Adrenal gland (tissue), 12 donors: ENCODE data around the gene UBE3A. TPM values are rescaled to one million over a fixed set of nuclear protein-coding genes. Genes with fewer than 3 reads are reported as not detected.

Source experiments
- DNase-seq, 7 donors: peaks; one replicate each; pipeline ENCODE4 v3.0.0-alpha.2; 2019 to 2020
- H3K27ac ChIP-seq, 5 donors: fragments of 200-600 bp; sonication (generic) in 4 of 5; 1 replicate in 3 of 5; 2 replicates in 2 of 5; pipeline versions ENCODE4 v1.5.1 to v1.8.0; 2016 to 2020; ENCODE audit warnings: mild to moderate bottlenecking in 1 of 5
- H3K27me3 ChIP-seq: fragments of 200-600 bp; 2 replicates; pipeline ENCODE4 v1.8.0; 2021
- H3K36me3 ChIP-seq, 2 donors: fragments of 200-600 bp; replicated peaks in 1 of 2; 1 replicate in 1 of 2; 2 replicates in 1 of 2; pipeline versions ENCODE4 v1.5.1 to v1.8.0; 2018 to 2022
- H3K4me1 ChIP-seq, 2 donors: fragments of 200-600 bp; replicated peaks in 1 of 2; 1 replicate in 1 of 2; 2 replicates in 1 of 2; pipeline versions ENCODE4 v1.5.1 to v1.8.0; 2018 to 2021
- H3K4me3 ChIP-seq, 4 donors: fragments of 200-600 bp; sonication (generic) in 3 of 4; one replicate each; pipeline ENCODE4 v1.5.1; 2016 to 2018
- H3K9me3 ChIP-seq, 3 donors: fragments of 200-600 bp; sonication (generic) in 1 of 3; replicated peaks in 1 of 3; 1 replicate in 2 of 3; 2 replicates in 1 of 3; pipeline versions ENCODE4 v1.5.1 to v1.8.0; 2016 to 2021
- POLR2A ChIP-seq, 2 donors: fragments of 450-650 bp; IDR thresholded peaks; one replicate each; pipeline ENCODE4 v1.6.1; 2017; ENCODE audit warnings: antibody characterized with exemption in 2 of 2, mild to moderate bottlenecking in 2 of 2, moderate library complexity in 1 of 2
- WGBS, 4 donors: extraction: QIAGEN DNeasy Blood & Tissue Kit in 2 of 4; methylation state at CpG; one replicate each; pipeline versions ENCODE4 v1.1.5 to v1.1.7; 2013 to 2017; 5-methylcytosine and 5-hydroxymethylcytosine counted together
- intact Hi-C, 2 donors: fragments of 100-400 bp; cut with DNase I; formaldehyde crosslinking; loops; one replicate each; pipeline versions ENCODE4 v1.14.1 to v1.15.0; 2022 to 2023
- polyA plus RNA-seq, 3 donors: library from polyadenylated mRNA; stranded (reverse); fragments of 200-250 nt in 2 of 3; fragments of 350-450 nt in 1 of 3; fragmentation: Illumina TruSeq in 1 of 3; extraction: RNeasy Lipid Tissue Mini Kit (QIAGEN cat#74804) in 1 of 3; gene quantifications; one replicate each; pipeline ENCODE4 v1.2.3, GENCODE V29; 2013 to 2014
- total RNA-seq, 9 donors: library from RNA; depleted of rRNA in 4 of 9; stranded (reverse); fragments of >200 nt in 4 of 9; fragments of 120-200 nt in 1 of 9; fragmentation: NEBNext Ultra II Directional in 1 of 9; extraction: Animal tissue kit (Norgen Biotek cat#: 25700) in 1 of 9; gene quantifications; one replicate each; pipeline versions ENCODE4 v1.1.0 to v1.2.4, GENCODE V29; 2013 to 2023
- TF ChIP-seq, protein P1 (sequence below), 6 experiments: fragments of 450-650 bp in 4 of 6; fragments of 200-600 bp in 2 of 6; sonication (generic) in 1 of 6; IDR thresholded peaks; 1 replicate in 5 of 6; 2 replicates in 1 of 6; pipeline versions ENCODE4 v1.5.1 to v1.8.0; 2016 to 2021; ENCODE audit warnings: antibody characterized with exemption in 6 of 6, mild to moderate bottlenecking in 2 of 6, moderate library complexity in 1 of 6
- donor health status: healthy with polysubstance abuse.
- donor health status: Bipolar disorder and iron deficiency.
- donor health status: DM: yes; HTN: yes; CAD: no.
- donor health status: DM: no; HTN: no; CAD: no.
- donor health status: DM: no; HTN: no; CAD: no.
- donor health status: DM: yes; HTN: yes; CAD: no.

UBE3A gene
- total and polyA plus RNA-seq, 12 donors: 19.6 to 114 (median 77.5) TPM

DNA sequence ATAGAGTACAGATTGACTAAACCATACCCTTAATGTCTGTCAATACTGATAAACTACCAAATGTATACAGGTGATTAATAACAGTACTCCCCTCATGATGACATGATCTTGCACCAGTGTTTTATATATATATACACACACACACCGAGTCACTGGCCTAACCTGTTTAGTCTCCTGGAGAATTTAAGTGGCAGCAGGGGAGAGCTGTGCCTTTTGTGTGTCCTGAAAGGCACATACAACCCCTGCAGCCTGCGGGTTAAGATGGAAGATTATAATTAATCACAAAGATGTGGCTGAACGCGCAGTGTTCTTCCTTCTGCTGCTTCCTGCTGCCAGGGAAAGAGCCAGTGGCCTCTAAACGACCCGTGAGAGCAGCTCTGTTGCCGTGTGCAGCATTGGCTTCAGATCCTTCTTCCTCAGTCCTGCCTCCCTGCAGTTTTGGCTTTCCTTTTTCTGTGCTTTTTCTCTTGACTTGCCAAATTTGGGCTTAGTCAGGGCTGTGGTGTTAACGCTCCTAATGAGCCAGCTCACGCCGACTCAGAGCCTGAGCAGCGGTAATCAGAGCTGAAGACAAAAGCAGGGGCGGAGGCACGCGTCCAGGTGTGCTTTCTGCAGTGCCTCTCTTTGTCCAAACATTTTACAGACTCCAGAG lies 42.5 kb upstream of the UBE3A start:
- H3K4me1 ChIP-seq: no peaks in the 10 kb centered on the region
- no peak overlapping the region for H3K4me3 ChIP-seq
- intact Hi-C loops: no loop called here
- peak in 1 of 7 donors; percentile 55 for DNase-seq
- H3K27me3 ChIP-seq: no peaks in the 10 kb centered on the region
- no peak for TF ChIP-seq POLR2A (IDR thresholded peaks at IDR 0.05)
- TF ChIP-seq, protein P1, sequence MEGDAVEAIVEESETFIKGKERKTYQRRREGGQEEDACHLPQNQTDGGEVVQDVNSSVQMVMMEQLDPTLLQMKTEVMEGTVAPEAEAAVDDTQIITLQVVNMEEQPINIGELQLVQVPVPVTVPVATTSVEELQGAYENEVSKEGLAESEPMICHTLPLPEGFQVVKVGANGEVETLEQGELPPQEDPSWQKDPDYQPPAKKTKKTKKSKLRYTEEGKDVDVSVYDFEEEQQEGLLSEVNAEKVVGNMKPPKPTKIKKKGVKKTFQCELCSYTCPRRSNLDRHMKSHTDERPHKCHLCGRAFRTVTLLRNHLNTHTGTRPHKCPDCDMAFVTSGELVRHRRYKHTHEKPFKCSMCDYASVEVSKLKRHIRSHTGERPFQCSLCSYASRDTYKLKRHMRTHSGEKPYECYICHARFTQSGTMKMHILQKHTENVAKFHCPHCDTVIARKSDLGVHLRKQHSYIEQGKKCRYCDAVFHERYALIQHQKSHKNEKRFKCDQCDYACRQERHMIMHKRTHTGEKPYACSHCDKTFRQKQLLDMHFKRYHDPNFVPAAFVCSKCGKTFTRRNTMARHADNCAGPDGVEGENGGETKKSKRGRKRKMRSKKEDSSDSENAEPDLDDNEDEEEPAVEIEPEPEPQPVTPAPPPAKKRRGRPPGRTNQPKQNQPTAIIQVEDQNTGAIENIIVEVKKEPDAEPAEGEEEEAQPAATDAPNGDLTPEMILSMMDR (IDR thresholded peaks at IDR 0.05): no peak
- no peak overlapping the region for H3K27ac ChIP-seq
- no peaks in the 10 kb centered on the region for H3K36me3 ChIP-seq
- H3K9me3 ChIP-seq: no peaks in the 10 kb centered on the region
- 33 to 50% (median 44%) methylated on average over 14 of the region's 14 CpGs for WGBS, 4 donors

DNA sequence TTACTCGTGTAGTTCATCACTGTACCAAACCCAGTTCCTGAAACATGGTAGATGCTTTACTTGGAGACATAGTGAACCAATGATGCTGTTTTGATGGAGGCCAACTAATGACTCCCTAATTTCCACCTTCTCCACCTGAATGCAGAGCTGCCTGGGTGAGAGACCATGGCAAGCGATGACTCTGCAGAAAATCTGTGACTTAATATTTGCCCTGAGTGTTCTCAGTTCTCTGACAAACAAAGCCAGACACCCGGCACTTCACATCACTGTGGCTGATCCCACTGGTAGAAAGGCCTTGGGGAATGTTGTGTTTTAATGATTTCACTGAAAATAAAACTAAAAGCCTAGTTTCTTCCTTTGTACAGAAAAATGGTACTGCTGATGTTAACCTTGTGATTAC lies 39.5 kb upstream of the UBE3A start:
- TF ChIP-seq POLR2A (IDR thresholded peaks at IDR 0.05): no peak
- TF ChIP-seq, protein P1 (IDR thresholded peaks at IDR 0.05): no peak
- H3K4me1 ChIP-seq: no peaks in the 10 kb centered on the region
- no peaks in the 10 kb centered on the region for H3K9me3 ChIP-seq
- no peak overlapping the region for H3K27ac ChIP-seq
- no peaks in the 10 kb centered on the region for H3K36me3 ChIP-seq
- H3K27me3 ChIP-seq: no peaks in the 10 kb centered on the region
- WGBS, 4 donors: 89 to 96% (median 90%) methylated on average over 3 of the region's 3 CpGs
- no peak overlapping the region for H3K4me3 ChIP-seq
- intact Hi-C loops: no loop called here
- DNase-seq: no peak

DNA sequence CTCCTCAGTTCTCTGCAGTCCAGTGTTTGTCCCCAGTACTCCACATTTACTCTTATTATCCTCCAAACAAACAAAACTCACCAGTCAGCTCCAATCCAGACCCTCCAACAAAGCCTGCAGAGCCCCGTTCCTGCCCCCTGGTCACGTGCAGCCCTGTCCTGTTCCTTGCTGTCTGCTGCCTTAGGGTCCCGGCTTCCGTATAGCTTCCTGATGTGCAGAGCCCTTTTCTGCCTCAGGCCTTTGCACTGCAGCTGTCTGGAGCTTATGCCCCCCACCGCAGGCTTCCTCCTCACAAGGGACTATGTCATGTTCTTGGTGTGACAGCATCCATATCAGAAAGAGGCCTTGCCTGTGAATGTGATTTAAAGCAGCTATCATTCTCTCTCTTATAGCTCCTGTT lies 39.0 kb upstream of the UBE3A start:
- DNase-seq: no peak
- Histone ChIP-seq H3K4me1 (no peaks in the 10 kb centered on the region), H3K4me3 (no peak overlapping the region), H3K27ac (no peak overlapping the region), H3K9me3 (no peaks in the 10 kb centered on the region), H3K27me3 (no peaks in the 10 kb centered on the region), H3K36me3 (no peaks in the 10 kb centered on the region)
- TF ChIP-seq POLR2A (IDR thresholded peaks at IDR 0.05): no peak
- TF ChIP-seq, protein P1 (IDR thresholded peaks at IDR 0.05): no peak
- intact Hi-C loops: no loop called here
- 82 to 95% (median 92%) methylated on average over 5 of the region's 5 CpGs for WGBS, 4 donors

- H3K27ac ChIP-seq: no peak overlapping the region
- H3K27me3 ChIP-seq: no peaks in the 10 kb centered on the region
- WGBS, 4 donors: 74 to 95% (median 84%) methylated on average over 3 to 4 of the region's 4 CpGs
- no peaks in the 10 kb centered on the region for H3K4me1 ChIP-seq
- intact Hi-C loops: no loop called here
- no peak overlapping the region for H3K4me3 ChIP-seq
- TF ChIP-seq POLR2A (IDR thresholded peaks at IDR 0.05): no peak
- TF ChIP-seq, protein P1 (IDR thresholded peaks at IDR 0.05): no peak
- no peaks in the 10 kb centered on the region for H3K36me3 ChIP-seq
- H3K9me3 ChIP-seq: no peaks in the 10 kb centered on the region
- DNase-seq: no peak
Measured at GRCh38 chr15:25474251-25474650, 35.4 kb upstream of the UBE3A start.
